ENCODE measurements around the gene EZH2.

- TF ChIP-seq POLR2AphosphoS5 (IDR thresholded peaks at IDR 0.05): no peak
- TF ChIP-seq EP300 (IDR thresholded peaks at IDR 0.05; ENCODE audit: low read depth): no peak
- TF ChIP-seq CTCF (IDR thresholded peaks at IDR 0.05): no peak
- TF ChIP-seq POLR2A (IDR thresholded peaks at IDR 0.05): no peak
Measured at GRCh38 chr7:148871030-148871429, 13.1 kb downstream of the EZH2 start.

All from transverse colon (tissue), 4 donors.